Right atrium auricular region (tissue), 2 donors: ENCODE data around the gene CNPY3. TPM values are rescaled to one million over a fixed set of nuclear protein-coding genes. Genes with fewer than 3 reads are reported as not detected.

Experiments
- DNase-seq: peaks from one replicate; pipeline ENCODE4 v3.0.0-alpha.2; 2019; ENCODE audit warnings: low spot score
- H3K27ac ChIP-seq, 2 donors: fragments of 200-600 bp; sonication (generic); 1 replicate in 1 of 2; 2 replicates in 1 of 2; pipeline ENCODE4 v1.5.1; 2016 to 2019
- H3K27me3 ChIP-seq, 2 donors: fragments of 200-600 bp; sonication (generic); one replicate each; pipeline versions ENCODE4 v1.5.1 to v1.6.0; 2017 to 2019
- H3K36me3 ChIP-seq: fragments of 200-600 bp; sonication (generic); one replicate; pipeline ENCODE4 v1.5.1; 2016
- H3K4me1 ChIP-seq, 2 donors: fragments of 200-600 bp; sonication (generic); one replicate each; pipeline versions ENCODE4 v1.5.1 to v1.6.0; 2017 to 2019
- H3K4me3 ChIP-seq, 2 donors: fragments of 200-600 bp; sonication (generic); 1 replicate in 1 of 2; 2 replicates in 1 of 2; pipeline ENCODE4 v1.5.1; 2017 to 2019; ENCODE audit warnings: mild to moderate bottlenecking in 1 of 2, moderate library complexity in 1 of 2
- H3K9me3 ChIP-seq, 2 donors: fragments of 200-600 bp; sonication (generic); one replicate each; pipeline ENCODE4 v1.5.1; 2019
- CTCF ChIP-seq, 2 donors: fragments of 200-600 bp; sonication (generic); IDR thresholded peaks; one replicate each; pipeline ENCODE4 v1.5.1; 2019; ENCODE audit warnings: antibody characterized with exemption in 2 of 2
- total RNA-seq, 2 donors: library from RNA; depleted of rRNA; stranded (reverse); fragments of >200 nt; gene quantifications; one replicate each; pipeline ENCODE4 v1.1.0, GENCODE V29; 2016

CNPY3 gene
- total RNA-seq, 2 donors from 2014 or later, result 22.0 to 26.5 TPM

GRCh38 chr6:42988486-42989020, 59.3 kb downstream of the CNPY3 start:
- H3K9me3 ChIP-seq, result no peaks in the 10 kb centered on the region
- DNase-seq, result no peak
- peaks cover 13% of the 10 kb centered on the region for H3K36me3 ChIP-seq
- H3K27ac ChIP-seq, result no peak overlapping the region
- peaks cover 0 to 45% of the 10 kb centered on the region in 2 donors for H3K4me1 ChIP-seq
- H3K4me3 ChIP-seq, result no peak overlapping the region
- no peak for TF ChIP-seq CTCF (IDR thresholded peaks at IDR 0.05)
- no peaks in the 10 kb centered on the region for H3K27me3 ChIP-seq

Other genes with a start within 250 kb of the CNPY3 start
- 1 to 10 TPM in 1 of 2 donors, under 1 TPM in 1; 0.90 to 1.1 TPM for gene PRPH2, start 206.9 kb upstream of the CNPY3 start, total RNA-seq
- gene TBCC, start 183.4 kb upstream of the CNPY3 start, total RNA-seq, result 10 to 100 TPM; 18.8 to 21.4 TPM
- 10 to 100 TPM in 1 of 2 donors, 1 to 10 TPM in 1; 9.6 to 14.1 TPM for gene BICRAL, start 147.4 kb upstream of the CNPY3 start, total RNA-seq
- 10 to 100 TPM; 63.3 to 66.7 TPM for gene RPL7L1, start 49.9 kb upstream of the CNPY3 start, total RNA-seq
- 1 to 10 TPM in 1 of 2 donors, not detected in 1; 1.6 TPM for gene PTCRA, start 13.4 kb upstream of the CNPY3 start, total RNA-seq
- 1 to 10 TPM; 3.3 to 4.1 TPM for gene GNMT, start 31.3 kb downstream of the CNPY3 start, total RNA-seq
- gene PEX6, start 49.7 kb downstream of the CNPY3 start, total RNA-seq, result 10 to 100 TPM; 11.7 to 16.7 TPM
- gene PPP2R5D, start 55.1 kb downstream of the CNPY3 start, total RNA-seq, result 10 to 100 TPM; 32.8 to 41.1 TPM
- 10 to 100 TPM; 29.6 to 50.3 TPM for gene MEA1, start 84.5 kb downstream of the CNPY3 start, total RNA-seq
- gene KLHDC3, start 84.8 kb downstream of the CNPY3 start, total RNA-seq, result 100 to 1,000 TPM; 122 to 153 TPM
- gene RRP36, start 92.1 kb downstream of the CNPY3 start, total RNA-seq, result 10 to 100 TPM; 29.0 to 40.6 TPM
- gene CUL7, start 124.4 kb downstream of the CNPY3 start, total RNA-seq, result 1 to 10 TPM; 6.5 to 9.0 TPM
- 10 to 100 TPM; 37.0 to 41.0 TPM for gene MRPL2, start 130.0 kb downstream of the CNPY3 start, total RNA-seq
- gene KLC4, start 130.2 kb downstream of the CNPY3 start, total RNA-seq, result 10 to 100 TPM; 22.5 to 46.5 TPM
- gene PTK7, start 146.8 kb downstream of the CNPY3 start, total RNA-seq, result 10 to 100 TPM in 1 of 2 donors, 1 to 10 TPM in 1; 4.5 to 12.7 TPM
- gene SRF, start 241.8 kb downstream of the CNPY3 start, total RNA-seq, result 100 to 1,000 TPM in 1 of 2 donors, 10 to 100 TPM in 1; 59.4 to 116 TPM